Esophagus squamous epithelium (tissue), 4 donors: Measurements from ENCODE around the gene SLAMF6.
"Not testable (repeated sequence)": the region's sequence is repeated elsewhere in the genome, so short reads cannot be mapped to it uniquely, and the experiment has no call there.

Experiments used
- CTCF ChIP-seq, 6 experiments: fragments of 450-650 bp in 4 of 6; fragments of 200-600 bp in 2 of 6; sonication (generic) in 2 of 6; IDR thresholded peaks; one replicate each; pipeline ENCODE4 v1.5.1; 2016 to 2019; ENCODE audit warnings: antibody characterized with exemption in 6 of 6, mild to moderate bottlenecking in 4 of 6, moderate library complexity in 4 of 6
- POLR2A ChIP-seq, 4 donors: fragments of 450-650 bp; IDR thresholded peaks; one replicate each; pipeline ENCODE4 v1.6.1; 2017; ENCODE audit warnings: antibody characterized with exemption in 4 of 4, mild to moderate bottlenecking in 4 of 4, moderate library complexity in 3 of 4

- not testable (repeated sequence) for TF ChIP-seq POLR2A, CTCF (IDR thresholded peaks at IDR 0.05)
Observed at GRCh38 chr1:160562745-160563144, 39.7 kb upstream of the SLAMF6 start.
